Body of pancreas (tissue), 4 donors: ENCODE results near the gene MRGPRD.

Experiments used
- POLR2A ChIP-seq, 3 donors: fragments of 450-650 bp; IDR thresholded peaks; one replicate each; pipeline ENCODE4 v1.6.1; 2016; ENCODE audit warnings: antibody characterized with exemption in 3 of 3, mild to moderate bottlenecking in 2 of 3
- TF ChIP-seq, protein P1 (sequence below), 7 experiments: fragments of 450-650 bp in 4 of 7; fragments of 200-600 bp in 3 of 7; sonication (generic) in 3 of 7; IDR thresholded peaks; one replicate each; pipeline ENCODE4 v1.5.1; 2016 to 2019; ENCODE audit warnings: antibody characterized with exemption in 7 of 7

DNA sequence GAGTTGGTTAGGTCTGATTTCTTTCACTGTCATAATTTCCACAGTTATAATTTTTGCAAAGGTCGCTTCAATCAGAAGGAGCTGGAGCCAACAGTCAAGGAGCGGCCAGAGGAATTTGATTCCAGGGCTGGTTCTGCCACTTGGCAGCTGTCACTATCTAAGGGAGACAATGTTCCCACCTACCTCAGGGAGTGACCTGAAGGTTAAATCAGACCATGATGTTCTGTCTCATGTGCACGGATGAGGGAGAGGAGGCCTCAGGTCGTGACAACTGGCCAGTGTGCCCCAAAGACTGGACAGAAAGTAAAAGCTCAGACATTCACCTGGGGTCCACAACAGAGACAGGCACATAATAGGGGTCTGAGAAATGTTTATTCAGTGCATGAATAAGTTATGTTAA lies 7.6 kb downstream of the MRGPRD start:
- TF ChIP-seq, protein P1, sequence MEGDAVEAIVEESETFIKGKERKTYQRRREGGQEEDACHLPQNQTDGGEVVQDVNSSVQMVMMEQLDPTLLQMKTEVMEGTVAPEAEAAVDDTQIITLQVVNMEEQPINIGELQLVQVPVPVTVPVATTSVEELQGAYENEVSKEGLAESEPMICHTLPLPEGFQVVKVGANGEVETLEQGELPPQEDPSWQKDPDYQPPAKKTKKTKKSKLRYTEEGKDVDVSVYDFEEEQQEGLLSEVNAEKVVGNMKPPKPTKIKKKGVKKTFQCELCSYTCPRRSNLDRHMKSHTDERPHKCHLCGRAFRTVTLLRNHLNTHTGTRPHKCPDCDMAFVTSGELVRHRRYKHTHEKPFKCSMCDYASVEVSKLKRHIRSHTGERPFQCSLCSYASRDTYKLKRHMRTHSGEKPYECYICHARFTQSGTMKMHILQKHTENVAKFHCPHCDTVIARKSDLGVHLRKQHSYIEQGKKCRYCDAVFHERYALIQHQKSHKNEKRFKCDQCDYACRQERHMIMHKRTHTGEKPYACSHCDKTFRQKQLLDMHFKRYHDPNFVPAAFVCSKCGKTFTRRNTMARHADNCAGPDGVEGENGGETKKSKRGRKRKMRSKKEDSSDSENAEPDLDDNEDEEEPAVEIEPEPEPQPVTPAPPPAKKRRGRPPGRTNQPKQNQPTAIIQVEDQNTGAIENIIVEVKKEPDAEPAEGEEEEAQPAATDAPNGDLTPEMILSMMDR (IDR thresholded peaks at IDR 0.05), result no peak
- TF ChIP-seq POLR2A (IDR thresholded peaks at IDR 0.05), result no peak
